A549 (cell line): ENCODE results near the gene GGCX. TPM values are rescaled to one million over a fixed set of nuclear protein-coding genes. Genes with fewer than 3 reads are reported as not detected.
A peak's percentile ranks its signal among the peaks of the same experiment; 100 is the strongest.

Source experiments
- BHLHE40 ChIP-seq: IDR thresholded peaks from 2 replicates; pipeline ENCODE4 v1.6.1; 2012; ENCODE audit warnings: low read depth, low read length, inconsistent platforms
- CBX2 ChIP-seq: fragments of 200-600 bp; sonication (generic); IDR thresholded peaks from 2 replicates; pipeline ENCODE4 v1.6.1; 2016; ENCODE audit warnings: low read depth, mild to moderate bottlenecking, borderline replicate concordance
- CHD4 ChIP-seq: fragments of 200-600 bp; sonication (generic); IDR thresholded peaks from 2 replicates; pipeline ENCODE4 v1.6.1; 2016; ENCODE audit warnings: antibody characterized with exemption, mild to moderate bottlenecking, borderline replicate concordance
- EHF ChIP-seq: fragments of 250-450 bp; sonication (Bioruptor Pico); IDR thresholded peaks from 2 replicates; pipeline ENCODE4 v1.5.0; 2020; ENCODE audit warnings: mild to moderate bottlenecking
- FOSB ChIP-seq: fragments of 250-450 bp; sonication (Bioruptor Pico); IDR thresholded peaks from 2 replicates; pipeline ENCODE4 v1.5.0; 2020; ENCODE audit warnings: mild to moderate bottlenecking, moderate library complexity
- KDM5A ChIP-seq: fragments of 200-600 bp; sonication (generic); IDR thresholded peaks from 2 replicates; pipeline ENCODE4 v1.6.1; 2016; ENCODE audit warnings: antibody characterized with exemption, mild to moderate bottlenecking
- MYC ChIP-seq: IDR thresholded peaks from 2 replicates; pipeline ENCODE4 v1.6.1; 2012; ENCODE audit warnings: mild to moderate bottlenecking, inconsistent platforms, low read length, improper control_type of control experiment, borderline replicate concordance
- NFE2L2 ChIP-seq: fragments of 150-350 bp; conservative IDR thresholded peaks from 2 replicates; pipeline ENCODE4 v1.6.1; 2014; ENCODE audit warnings: low read length
- NPAS2 ChIP-seq: fragments of 250-450 bp; sonication (Bioruptor Pico); IDR thresholded peaks from 2 replicates; pipeline ENCODE4 v1.8.0; 2022; ENCODE audit warnings: mild to moderate bottlenecking, moderate library complexity, borderline replicate concordance
- PHF8 ChIP-seq: fragments of 200-600 bp; sonication (generic); IDR thresholded peaks from 2 replicates; pipeline ENCODE4 v1.6.1; 2016; ENCODE audit warnings: low read depth, mild to moderate bottlenecking, antibody characterized with exemption, moderate library complexity, borderline replicate concordance
- POLR2A ChIP-seq: IDR thresholded peaks from 2 replicates; pipeline ENCODE4 v1.6.1; 2012; ENCODE audit warnings: mild to moderate bottlenecking, low read length
- RAD21 ChIP-seq, 2 experiments: fragments of >200 bp in 1 of 2; sonication (Bioruptor Twin) in 1 of 2; formaldehyde crosslinking in 1 of 2; IDR thresholded peaks in 1 of 2; conservative IDR thresholded peaks in 1 of 2; 2 replicates in 1 of 2; 3 replicates in 1 of 2; pipeline ENCODE4 v1.6.1; 2012 to 2018; ENCODE audit warnings: inconsistent platforms in 1 of 2
- RNF2 ChIP-seq: fragments of 200-600 bp; sonication (generic); IDR thresholded peaks from 2 replicates; pipeline ENCODE4 v1.6.1; 2016; ENCODE audit warnings: low read depth, mild to moderate bottlenecking, antibody characterized with exemption, moderate library complexity, borderline replicate concordance
- SREBF2 ChIP-seq: fragments of 450-650 bp; IDR thresholded peaks from 2 replicates; pipeline ENCODE4 v1.6.1; 2014; ENCODE audit warnings: mild to moderate bottlenecking, moderate library complexity
- ZNF302 ChIP-seq: fragments of 250-450 bp; sonication (Bioruptor Pico); IDR thresholded peaks from 2 replicates; pipeline ENCODE4 v1.9.0; 2021; ENCODE audit warnings: inconsistent platforms, mild to moderate bottlenecking, moderate library complexity
- polyA plus RNA-seq, 4 experiments: library from polyadenylated mRNA; depleted of rRNA in 3 of 4; stranded (reverse); fragments of >200 nt; fragmentation: RNase III in 1 of 4; extraction: RNeasy Plus Mini Kit Qiagen cat#74134 plus additional on column Dnase treatment in 1 of 4; gene quantifications; 2 replicates in 3 of 4; 3 replicates in 1 of 4; pipeline ENCODE4 v1.2.3, GENCODE V29; 2011 to 2017
- TF ChIP-seq, protein P1 (sequence below): fragments of 250-450 bp; sonication (Bioruptor Pico); IDR thresholded peaks from 2 replicates; pipeline ENCODE4 v1.5.0; 2021; ENCODE audit warnings: mild to moderate bottlenecking, moderate library complexity, borderline replicate concordance
- TF ChIP-seq, protein P2 (sequence below): IDR thresholded peaks from 2 replicates; pipeline ENCODE4 v1.6.1; 2012
- TF ChIP-seq, protein P3 (sequence below): fragments of 450-650 bp; IDR thresholded peaks from 2 replicates; pipeline ENCODE4 v1.6.1; 2014; ENCODE audit warnings: antibody characterized with exemption
- TF ChIP-seq, protein P4 (sequence below): fragments of 200-600 bp; sonication (generic); IDR thresholded peaks from 2 replicates; pipeline ENCODE4 v1.6.1; 2016; ENCODE audit warnings: antibody characterized with exemption, mild to moderate bottlenecking, moderate library complexity
- TF ChIP-seq, protein P5 (sequence below): fragments of >200 bp; sonication (Bioruptor Twin); formaldehyde crosslinking; IDR thresholded peaks from 3 replicates; pipeline ENCODE4 v1.5.1; 2016

The GGCX gene
- polyA plus RNA-seq, 2 of the 4 experiments (the other 2 are of a cell fraction) = 39.0 to 55.1 TPM

DNA sequence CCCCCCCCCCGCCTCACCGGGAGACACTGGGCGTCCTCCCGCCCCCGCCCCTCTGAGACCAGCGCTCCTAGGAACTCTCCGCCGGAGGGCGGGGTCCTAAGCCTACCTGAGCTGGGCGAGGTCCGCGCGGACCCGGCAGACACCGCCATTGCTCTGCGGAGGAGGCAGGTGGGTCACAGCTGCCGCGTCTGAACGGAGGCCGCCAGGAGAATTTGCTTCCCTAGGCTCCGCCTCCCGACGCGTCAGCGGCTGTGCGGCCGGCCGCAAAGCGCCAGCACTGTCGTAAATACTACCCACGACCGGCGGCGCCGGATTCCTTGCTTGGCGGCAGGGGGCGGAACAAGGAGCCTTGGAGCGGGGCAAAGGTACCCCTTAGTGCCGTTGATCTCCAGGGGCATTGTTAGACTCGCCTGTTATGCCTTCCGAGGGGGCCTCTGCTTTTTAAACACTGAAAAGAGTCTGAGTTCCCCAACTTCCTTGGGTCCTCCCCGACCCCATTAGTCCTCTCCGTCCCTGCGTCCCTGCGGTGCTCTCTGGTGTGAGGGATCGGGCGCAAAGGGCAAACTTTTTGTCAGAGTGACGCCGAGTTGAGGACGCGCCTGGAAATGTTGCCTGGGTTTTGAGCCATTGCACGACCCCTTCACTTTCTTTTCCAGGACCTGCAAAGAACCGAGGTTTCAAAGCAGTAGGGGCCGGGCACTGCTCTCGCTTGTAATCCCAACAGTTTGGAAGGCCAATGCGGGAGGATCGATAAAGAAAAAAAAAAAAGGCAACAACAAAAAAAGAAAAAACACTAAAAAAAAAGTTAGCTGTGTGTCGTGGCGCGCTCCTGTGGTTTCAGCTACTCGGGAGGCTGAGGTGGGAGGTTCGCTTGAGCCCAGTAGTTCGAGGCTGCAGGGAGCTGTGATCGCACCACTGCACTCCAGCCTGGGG, at the start of gene GGCX (continued):
- TF ChIP-seq, protein P1, sequence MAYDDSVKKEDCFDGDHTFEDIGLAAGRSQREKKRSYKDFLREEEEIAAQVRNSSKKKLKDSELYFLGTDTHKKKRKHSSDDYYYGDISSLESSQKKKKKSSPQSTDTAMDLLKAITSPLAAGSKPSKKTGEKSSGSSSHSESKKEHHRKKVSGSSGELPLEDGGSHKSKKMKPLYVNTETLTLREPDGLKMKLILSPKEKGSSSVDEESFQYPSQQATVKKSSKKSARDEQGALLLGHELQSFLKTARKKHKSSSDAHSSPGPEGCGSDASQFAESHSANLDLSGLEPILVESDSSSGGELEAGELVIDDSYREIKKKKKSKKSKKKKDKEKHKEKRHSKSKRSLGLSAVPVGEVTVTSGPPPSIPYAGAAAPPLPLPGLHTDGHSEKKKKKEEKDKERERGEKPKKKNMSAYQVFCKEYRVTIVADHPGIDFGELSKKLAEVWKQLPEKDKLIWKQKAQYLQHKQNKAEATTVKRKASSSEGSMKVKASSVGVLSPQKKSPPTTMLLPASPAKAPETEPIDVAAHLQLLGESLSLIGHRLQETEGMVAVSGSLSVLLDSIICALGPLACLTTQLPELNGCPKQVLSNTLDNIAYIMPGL = no peak
- TF ChIP-seq, protein P2, sequence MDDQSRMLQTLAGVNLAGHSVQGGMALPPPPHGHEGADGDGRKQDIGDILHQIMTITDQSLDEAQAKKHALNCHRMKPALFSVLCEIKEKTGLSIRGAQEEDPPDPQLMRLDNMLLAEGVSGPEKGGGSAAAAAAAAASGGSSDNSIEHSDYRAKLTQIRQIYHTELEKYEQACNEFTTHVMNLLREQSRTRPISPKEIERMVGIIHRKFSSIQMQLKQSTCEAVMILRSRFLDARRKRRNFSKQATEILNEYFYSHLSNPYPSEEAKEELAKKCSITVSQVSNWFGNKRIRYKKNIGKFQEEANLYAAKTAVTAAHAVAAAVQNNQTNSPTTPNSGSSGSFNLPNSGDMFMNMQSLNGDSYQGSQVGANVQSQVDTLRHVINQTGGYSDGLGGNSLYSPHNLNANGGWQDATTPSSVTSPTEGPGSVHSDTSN = peak; percentile 35; the same call in 1 of the 2 replicates
- TF ChIP-seq FOSB = no peak
- no peak for TF ChIP-seq RNF2
- no peak; a peak in 2 of 5 replicates for TF ChIP-seq RAD21 (conservative IDR thresholded peaks at IDR 0.05 in 1 of 2, IDR thresholded peaks at IDR 0.05 in 1 of 2)
- no peak for TF ChIP-seq NFE2L2
- no peak for TF ChIP-seq SREBF2
- TF ChIP-seq, protein P3, sequence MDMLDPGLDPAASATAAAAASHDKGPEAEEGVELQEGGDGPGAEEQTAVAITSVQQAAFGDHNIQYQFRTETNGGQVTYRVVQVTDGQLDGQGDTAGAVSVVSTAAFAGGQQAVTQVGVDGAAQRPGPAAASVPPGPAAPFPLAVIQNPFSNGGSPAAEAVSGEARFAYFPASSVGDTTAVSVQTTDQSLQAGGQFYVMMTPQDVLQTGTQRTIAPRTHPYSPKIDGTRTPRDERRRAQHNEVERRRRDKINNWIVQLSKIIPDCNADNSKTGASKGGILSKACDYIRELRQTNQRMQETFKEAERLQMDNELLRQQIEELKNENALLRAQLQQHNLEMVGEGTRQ = no peak
- no peak for TF ChIP-seq EHF (CRISPR knock-in tag)
- TF ChIP-seq MYC = peak; percentile 33; the same call in 1 of the 2 replicates
- TF ChIP-seq PHF8 = peak; percentile 78; the same call in 1 of the 2 replicates
- peak; percentile 88 for TF ChIP-seq POLR2A
- TF ChIP-seq NPAS2 = no peak
- no peak for TF ChIP-seq CHD4
- TF ChIP-seq CBX2 = no peak
- TF ChIP-seq, protein P4, sequence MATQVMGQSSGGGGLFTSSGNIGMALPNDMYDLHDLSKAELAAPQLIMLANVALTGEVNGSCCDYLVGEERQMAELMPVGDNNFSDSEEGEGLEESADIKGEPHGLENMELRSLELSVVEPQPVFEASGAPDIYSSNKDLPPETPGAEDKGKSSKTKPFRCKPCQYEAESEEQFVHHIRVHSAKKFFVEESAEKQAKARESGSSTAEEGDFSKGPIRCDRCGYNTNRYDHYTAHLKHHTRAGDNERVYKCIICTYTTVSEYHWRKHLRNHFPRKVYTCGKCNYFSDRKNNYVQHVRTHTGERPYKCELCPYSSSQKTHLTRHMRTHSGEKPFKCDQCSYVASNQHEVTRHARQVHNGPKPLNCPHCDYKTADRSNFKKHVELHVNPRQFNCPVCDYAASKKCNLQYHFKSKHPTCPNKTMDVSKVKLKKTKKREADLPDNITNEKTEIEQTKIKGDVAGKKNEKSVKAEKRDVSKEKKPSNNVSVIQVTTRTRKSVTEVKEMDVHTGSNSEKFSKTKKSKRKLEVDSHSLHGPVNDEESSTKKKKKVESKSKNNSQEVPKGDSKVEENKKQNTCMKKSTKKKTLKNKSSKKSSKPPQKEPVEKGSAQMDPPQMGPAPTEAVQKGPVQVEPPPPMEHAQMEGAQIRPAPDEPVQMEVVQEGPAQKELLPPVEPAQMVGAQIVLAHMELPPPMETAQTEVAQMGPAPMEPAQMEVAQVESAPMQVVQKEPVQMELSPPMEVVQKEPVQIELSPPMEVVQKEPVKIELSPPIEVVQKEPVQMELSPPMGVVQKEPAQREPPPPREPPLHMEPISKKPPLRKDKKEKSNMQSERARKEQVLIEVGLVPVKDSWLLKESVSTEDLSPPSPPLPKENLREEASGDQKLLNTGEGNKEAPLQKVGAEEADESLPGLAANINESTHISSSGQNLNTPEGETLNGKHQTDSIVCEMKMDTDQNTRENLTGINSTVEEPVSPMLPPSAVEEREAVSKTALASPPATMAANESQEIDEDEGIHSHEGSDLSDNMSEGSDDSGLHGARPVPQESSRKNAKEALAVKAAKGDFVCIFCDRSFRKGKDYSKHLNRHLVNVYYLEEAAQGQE = 0 out of 2 replicates have a peak, but pooled peaks have one; percentile 1
- TF ChIP-seq ZNF302 (CRISPR knock-in tag) = no peak
- TF ChIP-seq, protein P5, sequence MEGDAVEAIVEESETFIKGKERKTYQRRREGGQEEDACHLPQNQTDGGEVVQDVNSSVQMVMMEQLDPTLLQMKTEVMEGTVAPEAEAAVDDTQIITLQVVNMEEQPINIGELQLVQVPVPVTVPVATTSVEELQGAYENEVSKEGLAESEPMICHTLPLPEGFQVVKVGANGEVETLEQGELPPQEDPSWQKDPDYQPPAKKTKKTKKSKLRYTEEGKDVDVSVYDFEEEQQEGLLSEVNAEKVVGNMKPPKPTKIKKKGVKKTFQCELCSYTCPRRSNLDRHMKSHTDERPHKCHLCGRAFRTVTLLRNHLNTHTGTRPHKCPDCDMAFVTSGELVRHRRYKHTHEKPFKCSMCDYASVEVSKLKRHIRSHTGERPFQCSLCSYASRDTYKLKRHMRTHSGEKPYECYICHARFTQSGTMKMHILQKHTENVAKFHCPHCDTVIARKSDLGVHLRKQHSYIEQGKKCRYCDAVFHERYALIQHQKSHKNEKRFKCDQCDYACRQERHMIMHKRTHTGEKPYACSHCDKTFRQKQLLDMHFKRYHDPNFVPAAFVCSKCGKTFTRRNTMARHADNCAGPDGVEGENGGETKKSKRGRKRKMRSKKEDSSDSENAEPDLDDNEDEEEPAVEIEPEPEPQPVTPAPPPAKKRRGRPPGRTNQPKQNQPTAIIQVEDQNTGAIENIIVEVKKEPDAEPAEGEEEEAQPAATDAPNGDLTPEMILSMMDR = no peak
- peak; percentile 53; the same call in 1 of the 2 replicates for TF ChIP-seq KDM5A
- TF ChIP-seq BHLHE40 = no peak
